Stomach (tissue), 4 donors: Measurements from ENCODE around the gene HACE1.

Experiments
- POLR2A ChIP-seq, 4 donors: fragments of 450-650 bp; IDR thresholded peaks; one replicate each; pipeline ENCODE4 v1.6.1; 2016; ENCODE audit warnings: antibody characterized with exemption in 4 of 4, control low read depth in 2 of 4, mild to moderate bottlenecking in 1 of 4, moderate library complexity in 1 of 4
- POLR2AphosphoS5 ChIP-seq, 3 donors: sonication (generic); formaldehyde crosslinking; IDR thresholded peaks; one replicate each; pipeline ENCODE4 v1.6.1; 2016; ENCODE audit warnings: antibody characterized with exemption in 3 of 3
- TF ChIP-seq, protein P1 (sequence below), 7 experiments: fragments of 450-650 bp in 4 of 7; fragments of 200-600 bp in 3 of 7; sonication (generic) in 3 of 7; IDR thresholded peaks; one replicate each; pipeline ENCODE4 v1.5.1; 2016 to 2019; ENCODE audit warnings: antibody characterized with exemption in 7 of 7, control low read depth in 2 of 7, mild to moderate bottlenecking in 1 of 7

DNA sequence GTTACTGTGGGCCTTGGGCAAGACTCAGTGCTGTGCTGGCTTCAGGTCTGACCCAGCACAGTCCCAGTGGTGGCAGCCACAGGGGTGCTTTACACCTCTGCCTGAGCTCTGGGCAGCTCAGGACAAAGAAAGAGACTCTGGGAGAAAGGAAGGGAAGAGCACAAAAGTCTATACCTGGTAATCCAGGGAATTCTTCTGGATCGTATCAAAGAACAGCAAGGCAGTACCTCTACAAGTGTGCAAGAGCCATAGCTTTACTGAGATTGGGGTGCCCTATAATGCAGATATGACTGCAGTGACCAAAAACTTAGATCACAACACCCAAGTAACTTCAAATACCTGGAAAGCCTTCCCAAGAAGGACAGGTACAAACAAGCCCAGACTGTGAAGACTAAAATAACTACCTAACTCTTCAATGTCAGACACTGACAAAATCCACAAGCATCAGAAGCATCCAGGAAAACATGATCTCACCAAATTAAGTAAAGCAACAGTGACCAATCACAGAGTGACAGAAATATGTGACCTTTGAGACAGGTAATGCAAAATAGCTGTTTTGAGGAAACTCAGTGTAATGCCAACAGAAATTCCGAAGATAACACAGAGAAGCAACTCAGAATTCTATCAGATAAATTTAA lies 49.3 kb upstream of the HACE1 start:
- TF ChIP-seq POLR2AphosphoS5 (IDR thresholded peaks at IDR 0.05) (no peak), POLR2A (IDR thresholded peaks at IDR 0.05) (no peak)
- TF ChIP-seq, protein P1, sequence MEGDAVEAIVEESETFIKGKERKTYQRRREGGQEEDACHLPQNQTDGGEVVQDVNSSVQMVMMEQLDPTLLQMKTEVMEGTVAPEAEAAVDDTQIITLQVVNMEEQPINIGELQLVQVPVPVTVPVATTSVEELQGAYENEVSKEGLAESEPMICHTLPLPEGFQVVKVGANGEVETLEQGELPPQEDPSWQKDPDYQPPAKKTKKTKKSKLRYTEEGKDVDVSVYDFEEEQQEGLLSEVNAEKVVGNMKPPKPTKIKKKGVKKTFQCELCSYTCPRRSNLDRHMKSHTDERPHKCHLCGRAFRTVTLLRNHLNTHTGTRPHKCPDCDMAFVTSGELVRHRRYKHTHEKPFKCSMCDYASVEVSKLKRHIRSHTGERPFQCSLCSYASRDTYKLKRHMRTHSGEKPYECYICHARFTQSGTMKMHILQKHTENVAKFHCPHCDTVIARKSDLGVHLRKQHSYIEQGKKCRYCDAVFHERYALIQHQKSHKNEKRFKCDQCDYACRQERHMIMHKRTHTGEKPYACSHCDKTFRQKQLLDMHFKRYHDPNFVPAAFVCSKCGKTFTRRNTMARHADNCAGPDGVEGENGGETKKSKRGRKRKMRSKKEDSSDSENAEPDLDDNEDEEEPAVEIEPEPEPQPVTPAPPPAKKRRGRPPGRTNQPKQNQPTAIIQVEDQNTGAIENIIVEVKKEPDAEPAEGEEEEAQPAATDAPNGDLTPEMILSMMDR (IDR thresholded peaks at IDR 0.05), result no peak
